HepG2 (cell line): ENCODE measurements around the gene DND1. TPM values are rescaled to one million over a fixed set of nuclear protein-coding genes. Genes with fewer than 3 reads are reported as not detected.

Source experiments
- CREB3 ChIP-seq: sonication (generic); formaldehyde crosslinking; IDR thresholded peaks from 2 replicates; pipeline ENCODE4 v1.5.0; 2020; ENCODE audit warnings: missing genetic modification reagents
- ESRRA ChIP-seq: sonication (generic); formaldehyde crosslinking; IDR thresholded peaks from 2 replicates; pipeline ENCODE4 v1.5.1; 2020; ENCODE audit warnings: mild to moderate bottlenecking, low read depth, missing genetic modification reagents
- GRHL1 ChIP-seq: sonication (generic); formaldehyde crosslinking; conservative IDR thresholded peaks from 2 replicates; pipeline ENCODE4 v1.8.0; 2022; ENCODE audit warnings: missing genetic modification reagents
- HOMEZ ChIP-seq: IDR thresholded peaks from 2 replicates; pipeline ENCODE4 v1.6.1; 2016; ENCODE audit warnings: low read depth
- HOXA3 ChIP-seq: sonication (generic); formaldehyde crosslinking; IDR thresholded peaks from 2 replicates; pipeline ENCODE4 v1.5.0; 2020; ENCODE audit warnings: missing genetic modification reagents
- MIER3 ChIP-seq: IDR thresholded peaks from 2 replicates; pipeline ENCODE4 v1.6.1; 2016; ENCODE audit warnings: missing compliant biosample characterization, borderline replicate concordance
- TRAFD1 ChIP-seq: sonication (generic); formaldehyde crosslinking; IDR thresholded peaks from 2 replicates; pipeline ENCODE4 v1.5.1; 2020; ENCODE audit warnings: missing genetic modification reagents, mild to moderate bottlenecking, borderline replicate concordance
- XRCC5 ChIP-seq: fragments of 200-400 bp; formaldehyde crosslinking; optimal IDR thresholded peaks from 2 replicates; pipeline ENCODE3; 2017; ENCODE audit warnings: mild to moderate bottlenecking, low read length
- ZBTB49 ChIP-seq: sonication (generic); formaldehyde crosslinking; IDR thresholded peaks from 2 replicates; pipeline ENCODE4 v1.4.0; 2020; ENCODE audit warnings: missing genetic modification reagents, borderline replicate concordance
- ZNF546 ChIP-seq: sonication (generic); formaldehyde crosslinking; conservative IDR thresholded peaks from 2 replicates; pipeline ENCODE4 v1.8.1; 2023; ENCODE audit warnings: mild to moderate bottlenecking, missing genetic modification reagents
- ZNF589 ChIP-seq: sonication (generic); formaldehyde crosslinking; conservative IDR thresholded peaks from 2 replicates; pipeline ENCODE4 v1.8.0; 2022; ENCODE audit warnings: mild to moderate bottlenecking, moderate library complexity, missing genetic modification reagents
- ZNF749 ChIP-seq: sonication (generic); formaldehyde crosslinking; IDR thresholded peaks from 2 replicates; pipeline ENCODE4 v1.8.0; 2022; ENCODE audit warnings: mild to moderate bottlenecking, missing genetic modification reagents, moderate library complexity, borderline replicate concordance
- ZNF776 ChIP-seq: sonication (generic); formaldehyde crosslinking; IDR thresholded peaks from 2 replicates; pipeline ENCODE4 v1.4.0; 2020; ENCODE audit warnings: mild to moderate bottlenecking, missing genetic modification reagents
- ZNF883 ChIP-seq: sonication (generic); formaldehyde crosslinking; IDR thresholded peaks from 2 replicates; pipeline ENCODE4 v1.5.1; 2020; ENCODE audit warnings: mild to moderate bottlenecking, missing genetic modification reagents; ENCODE audit errors: not compliant biosample characterization
- ZSCAN31 ChIP-seq: sonication (generic); formaldehyde crosslinking; IDR thresholded peaks from 2 replicates; pipeline ENCODE4 v1.5.0; 2020; ENCODE audit warnings: low read depth, mild to moderate bottlenecking, missing genetic modification reagents
- polyA plus RNA-seq, 8 experiments: library from polyadenylated mRNA; depleted of rRNA in 3 of 8; stranded (reverse) in 7 of 8; unstranded in 1 of 8; fragments of >200 nt; fragmentation: Illumina TruSeq in 4 of 8; extraction: Trizol in 4 of 8; gene quantifications; 2 replicates each; pipeline versions ENCODE4 v1.2.1 to v1.2.3, GENCODE V29; 2011 to 2016; ENCODE audit warnings: low read depth in 4 of 8, missing spikeins in 1 of 8, mixed read lengths in 1 of 8; ENCODE audit not compliant: insufficient read depth in 1 of 8
- total RNA-seq, 5 experiments: library from RNA; depleted of rRNA; stranded (reverse); fragments of >200 nt; fragmentation: Illumina TruSeq; extraction: Trizol; gene quantifications; 2 replicates each; pipeline ENCODE4 v1.2.3, GENCODE V29; 2016; ENCODE audit warnings: low read depth in 1 of 5
- TF ChIP-seq, protein P1 (sequence below): IDR thresholded peaks from 2 replicates; pipeline ENCODE4 v1.6.1; 2018; ENCODE audit warnings: missing genetic modification reagents, mild to moderate bottlenecking, missing compliant biosample characterization

DND1 gene
- total and polyA plus RNA-seq, 2 of the 13 experiments (the other 11 are each of a cell fraction or from before 2014, with no cell fraction given), result 0.48 to 0.55 TPM

GRCh38 chr5:140639148-140639981 lies 34.0 kb downstream of the DND1 start, which contains the start of gene TMCO6 (continued):
- TF ChIP-seq ZNF776 (peak; percentile 68), ZBTB49 (CRISPR knock-in tag) (no peak), ZNF546 (CRISPR knock-in tag) (0 out of 2 replicates have a peak, but pooled peaks have one; percentile 58), TRAFD1 (CRISPR knock-in tag) (no peak), ESRRA (CRISPR knock-in tag) (no peak), CREB3 (CRISPR knock-in tag) (no peak), ZNF589 (peak; percentile 57), HOXA3 (CRISPR knock-in tag) (peak; percentile 81), GRHL1 (CRISPR knock-in tag) (no peak), HOMEZ (CRISPR knock-in tag) (peak; percentile 36; the same call in 1 of the 2 replicates), MIER3 (CRISPR knock-in tag) (peak; percentile 96), XRCC5 (no peak), ZSCAN31 (peak; percentile 82; the same call in 1 of the 2 replicates), ZNF749 (no peak), ZNF883 (CRISPR knock-in tag) (peak; percentile 78)
- TF ChIP-seq, protein P1, sequence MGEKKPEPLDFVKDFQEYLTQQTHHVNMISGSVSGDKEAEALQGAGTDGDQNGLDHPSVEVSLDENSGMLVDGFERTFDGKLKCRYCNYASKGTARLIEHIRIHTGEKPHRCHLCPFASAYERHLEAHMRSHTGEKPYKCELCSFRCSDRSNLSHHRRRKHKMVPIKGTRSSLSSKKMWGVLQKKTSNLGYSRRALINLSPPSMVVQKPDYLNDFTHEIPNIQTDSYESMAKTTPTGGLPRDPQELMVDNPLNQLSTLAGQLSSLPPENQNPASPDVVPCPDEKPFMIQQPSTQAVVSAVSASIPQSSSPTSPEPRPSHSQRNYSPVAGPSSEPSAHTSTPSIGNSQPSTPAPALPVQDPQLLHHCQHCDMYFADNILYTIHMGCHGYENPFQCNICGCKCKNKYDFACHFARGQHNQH (CRISPR knock-in tag), result peak; percentile 74
